Fibroblast of skin of scalp (primary cell): ENCODE data around the gene PDE1C.

Experiments
- DNase-seq: peaks from one replicate; pipeline ENCODE4 v3.0.0-alpha.2; 2013

The PDE1C gene

GRCh38 chr7:31828520-31828919 lies 241.7 kb downstream of the PDE1C start:
- DNase-seq, result no peak

- DNase-seq, result no peak
These were observed 244.6 kb downstream of the PDE1C start for GRCh38 chr7:31825576-31825975.

- no peak for DNase-seq
These were observed 251.2 kb downstream of the PDE1C start for GRCh38 chr7:31819031-31819430.

- no peak for DNase-seq
These were observed 253.4 kb downstream of the PDE1C start for GRCh38 chr7:31816810-31817209.

- DNase-seq, result peak; percentile 2
These were observed 254.4 kb downstream of the PDE1C start for GRCh38 chr7:31815796-31816195.

GRCh38 chr7:31814187-31814586 lies 256.0 kb downstream of the PDE1C start:
- peak; percentile 15 for DNase-seq

GRCh38 chr7:31811650-31812461 lies 258.4 kb downstream of the PDE1C start:
- peak; percentile 21 for DNase-seq

GRCh38 chr7:31805209-31805818 lies 264.9 kb downstream of the PDE1C start:
- DNase-seq, result no peak

- DNase-seq, result no peak
These were observed 273.8 kb downstream of the PDE1C start for GRCh38 chr7:31796375-31796774.

- no peak for DNase-seq
These were observed 275.3 kb downstream of the PDE1C start for GRCh38 chr7:31794851-31795344.

- DNase-seq, result peak; percentile 6
These were observed 278.3 kb downstream of the PDE1C start for GRCh38 chr7:31791881-31792280.

GRCh38 chr7:31788883-31789680 lies 281.1 kb downstream of the PDE1C start:
- no peak for DNase-seq

- no peak for DNase-seq
These were observed 281.8 kb downstream of the PDE1C start for GRCh38 chr7:31788445-31788844.

GRCh38 chr7:31786326-31786725 lies 283.9 kb downstream of the PDE1C start:
- DNase-seq, result no peak

GRCh38 chr7:31785101-31785500 lies 285.1 kb downstream of the PDE1C start:
- DNase-seq, result no peak

GRCh38 chr7:31783221-31783620 lies 287.0 kb downstream of the PDE1C start:
- no peak for DNase-seq

GRCh38 chr7:31782411-31782991 lies 287.7 kb downstream of the PDE1C start:
- peak; percentile 71 for DNase-seq

- DNase-seq, result no peak
These were observed 291.9 kb downstream of the PDE1C start for GRCh38 chr7:31778296-31778695.

GRCh38 chr7:31776616-31777015 lies 293.6 kb downstream of the PDE1C start:
- DNase-seq, result peak; percentile 69

GRCh38 chr7:31775556-31775955 lies 294.7 kb downstream of the PDE1C start:
- DNase-seq, result no peak

- no peak for DNase-seq
These were observed 298.0 kb downstream of the PDE1C start for GRCh38 chr7:31772211-31772610.

- no peak for DNase-seq
These were observed 302.4 kb downstream of the PDE1C start for GRCh38 chr7:31767686-31768358.
